Loucy (cell line): ENCODE data around the gene MANSC1.

ENCODE experiments used
- H2AFZ ChIP-seq: fragments of 200-600 bp; sonication (generic); 2 replicates; pipeline ENCODE4 v1.6.0; 2016; ENCODE audit warnings: antibody characterized with exemption, mild to moderate bottlenecking, low read length, moderate library complexity
- H3F3A ChIP-seq: fragments of 200-600 bp; 2 replicates; pipeline ENCODE4 v1.6.0; 2016; ENCODE audit warnings: antibody characterized with exemption, low read depth, mild to moderate bottlenecking
- H3K27me3 ChIP-seq: fragments of 200-600 bp; sonication (generic); 2 replicates; pipeline ENCODE4 v1.6.1; 2014; ENCODE audit warnings: low read length, mild to moderate bottlenecking; ENCODE audit not compliant: insufficient read depth, poor library complexity, severe bottlenecking
- H3K36me3 ChIP-seq: fragments of 200-600 bp; sonication (generic); 2 replicates; pipeline ENCODE4 v1.6.1; 2016; ENCODE audit warnings: low read length; ENCODE audit not compliant: insufficient read depth
- H3K4me1 ChIP-seq: fragments of 200-600 bp; sonication (generic); 2 replicates; pipeline ENCODE4 v1.5.1; 2014; ENCODE audit warnings: low read length, mild to moderate bottlenecking; ENCODE audit not compliant: insufficient read depth, poor library complexity, severe bottlenecking
- H3K4me2 ChIP-seq: fragments of 200-600 bp; sonication (generic); 2 replicates; pipeline ENCODE4 v1.6.0; 2014; ENCODE audit warnings: antibody characterized with exemption, low read length, low read depth, mild to moderate bottlenecking; ENCODE audit not compliant: poor library complexity, severe bottlenecking
- H3K4me3 ChIP-seq: fragments of 200-600 bp; sonication (generic); 2 replicates; pipeline ENCODE4 v1.5.1; 2014; ENCODE audit warnings: low read length, mild to moderate bottlenecking, mixed read lengths; ENCODE audit not compliant: poor library complexity, severe bottlenecking
- H3K79me2 ChIP-seq: fragments of 200-600 bp; sonication (generic); 2 replicates; pipeline ENCODE4 v1.6.1; 2014; ENCODE audit warnings: low read length; ENCODE audit not compliant: insufficient read depth
- H3K9ac ChIP-seq: fragments of 200-600 bp; sonication (generic); 2 replicates; pipeline ENCODE4 v1.6.0; 2014; ENCODE audit warnings: mild to moderate bottlenecking, low read depth, low read length, moderate library complexity; ENCODE audit not compliant: poor library complexity, severe bottlenecking
- H3K9me2 ChIP-seq: fragments of 200-600 bp; sonication (generic); replicated peaks from 2 replicates; pipeline ENCODE4 v1.6.1; 2016; ENCODE audit warnings: low read depth, low read length, mixed read lengths
- H3K9me3 ChIP-seq: fragments of 200-600 bp; sonication (generic); 2 replicates; pipeline ENCODE4 v1.6.1; 2014; ENCODE audit warnings: mild to moderate bottlenecking, antibody characterized with exemption, low read length, low read depth; ENCODE audit not compliant: insufficient read depth
- H4K20me1 ChIP-seq: fragments of 200-600 bp; sonication (generic); 2 replicates; pipeline ENCODE4 v1.6.0; 2014; ENCODE audit warnings: antibody characterized with exemption, low read length, mild to moderate bottlenecking; ENCODE audit not compliant: insufficient read depth, poor library complexity, severe bottlenecking
- EZH2phosphoT487 ChIP-seq: fragments of 200-600 bp; IDR thresholded peaks from 2 replicates; pipeline ENCODE4 v1.6.1; 2018; ENCODE audit warnings: antibody characterized with exemption, mild to moderate bottlenecking, moderate library complexity, borderline replicate concordance
- TF ChIP-seq, protein P1 (sequence below): fragments of 200-600 bp; sonication (generic); conservative IDR thresholded peaks from 2 replicates; pipeline ENCODE4 v1.5.1; 2014; ENCODE audit warnings: mild to moderate bottlenecking, antibody characterized with exemption, low read length

MANSC1 gene

GRCh38 chr12:12334367-12335040, 15.5 kb downstream of the MANSC1 start:
- peak overlapping the region; percentile 42 for H3K4me2 ChIP-seq
- no peaks in the 10 kb centered on the region for H3F3A ChIP-seq
- H3K9ac ChIP-seq, result no peak overlapping the region
- TF ChIP-seq, protein P1, sequence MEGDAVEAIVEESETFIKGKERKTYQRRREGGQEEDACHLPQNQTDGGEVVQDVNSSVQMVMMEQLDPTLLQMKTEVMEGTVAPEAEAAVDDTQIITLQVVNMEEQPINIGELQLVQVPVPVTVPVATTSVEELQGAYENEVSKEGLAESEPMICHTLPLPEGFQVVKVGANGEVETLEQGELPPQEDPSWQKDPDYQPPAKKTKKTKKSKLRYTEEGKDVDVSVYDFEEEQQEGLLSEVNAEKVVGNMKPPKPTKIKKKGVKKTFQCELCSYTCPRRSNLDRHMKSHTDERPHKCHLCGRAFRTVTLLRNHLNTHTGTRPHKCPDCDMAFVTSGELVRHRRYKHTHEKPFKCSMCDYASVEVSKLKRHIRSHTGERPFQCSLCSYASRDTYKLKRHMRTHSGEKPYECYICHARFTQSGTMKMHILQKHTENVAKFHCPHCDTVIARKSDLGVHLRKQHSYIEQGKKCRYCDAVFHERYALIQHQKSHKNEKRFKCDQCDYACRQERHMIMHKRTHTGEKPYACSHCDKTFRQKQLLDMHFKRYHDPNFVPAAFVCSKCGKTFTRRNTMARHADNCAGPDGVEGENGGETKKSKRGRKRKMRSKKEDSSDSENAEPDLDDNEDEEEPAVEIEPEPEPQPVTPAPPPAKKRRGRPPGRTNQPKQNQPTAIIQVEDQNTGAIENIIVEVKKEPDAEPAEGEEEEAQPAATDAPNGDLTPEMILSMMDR, result peak; percentile 68
- no peak for TF ChIP-seq EZH2phosphoT487
- H3K4me1 ChIP-seq, result no peaks in the 10 kb centered on the region
- no peaks in the 10 kb centered on the region for H3K9me2 ChIP-seq
- H2AFZ ChIP-seq, result peak overlapping the region; percentile 94
- H3K36me3 ChIP-seq, result no peaks in the 10 kb centered on the region
- H3K27me3 ChIP-seq, result no peaks in the 10 kb centered on the region
- H3K9me3 ChIP-seq, result no peaks in the 10 kb centered on the region
- no peaks in the 10 kb centered on the region for H4K20me1 ChIP-seq
- H3K79me2 ChIP-seq, result no peaks in the 10 kb centered on the region
- H3K4me3 ChIP-seq, result peak overlapping the region; percentile 29

DNA sequence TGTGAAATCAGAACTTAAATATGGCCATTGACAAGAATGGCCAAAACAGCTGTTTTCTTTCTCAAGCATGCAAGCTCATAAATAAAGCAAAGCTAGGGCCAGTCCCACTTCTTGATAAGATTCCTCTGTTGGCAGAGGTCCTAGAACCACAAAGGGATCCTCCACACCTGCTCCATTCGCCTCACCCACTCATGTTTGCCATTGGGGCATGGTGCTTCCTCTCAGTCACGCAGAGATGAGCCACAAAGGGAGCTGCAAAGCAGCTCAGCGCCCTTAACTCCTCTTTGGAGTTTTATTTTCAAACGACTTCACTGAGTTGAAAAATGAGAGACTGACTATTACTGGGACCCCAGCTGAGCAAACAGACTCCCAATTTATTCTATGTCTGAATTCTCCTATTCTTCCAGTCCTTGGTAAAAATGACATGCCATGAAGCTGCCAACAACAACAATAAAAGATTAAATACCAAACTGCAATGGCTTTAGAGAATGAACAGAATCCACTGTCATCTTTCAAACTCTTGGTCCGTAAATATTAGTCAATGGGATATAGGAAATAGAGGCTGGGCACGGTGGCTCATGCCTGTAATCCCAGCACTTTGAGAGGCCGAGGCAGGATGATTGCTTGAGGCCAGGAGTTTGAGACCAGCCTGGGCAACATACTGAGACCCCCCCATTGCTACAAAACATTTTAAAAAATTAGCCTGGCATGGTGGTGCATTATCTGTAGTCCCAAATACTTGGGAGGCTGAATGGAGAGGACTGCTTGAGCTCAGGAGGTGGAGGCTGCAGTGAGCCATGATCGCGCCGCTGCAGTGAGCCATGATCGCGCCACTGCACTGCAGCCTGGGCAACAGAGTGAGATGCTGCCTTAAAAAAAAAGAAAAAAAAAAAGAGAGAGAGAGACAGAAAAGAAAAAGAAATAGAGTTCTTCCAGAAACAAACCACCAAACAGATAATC, 16.4 kb downstream of the MANSC1 start:
- no peaks in the 10 kb centered on the region for H3K9me3 ChIP-seq
- H3K79me2 ChIP-seq, result no peaks in the 10 kb centered on the region
- no peaks in the 10 kb centered on the region for H4K20me1 ChIP-seq
- no peaks in the 10 kb centered on the region for H3K36me3 ChIP-seq
- no peak for TF ChIP-seq EZH2phosphoT487
- TF ChIP-seq, protein P1, result no peak
- H3K4me2 ChIP-seq, result peak overlapping the region; percentile 42
- no peaks in the 10 kb centered on the region for H3F3A ChIP-seq
- H3K27me3 ChIP-seq, result no peaks in the 10 kb centered on the region
- no peak overlapping the region for H3K9ac ChIP-seq
- no peaks in the 10 kb centered on the region for H3K9me2 ChIP-seq
- peak overlapping the region; percentile 29 for H3K4me3 ChIP-seq
- H2AFZ ChIP-seq, result peak overlapping the region; percentile 94
- no peaks in the 10 kb centered on the region for H3K4me1 ChIP-seq

DNA sequence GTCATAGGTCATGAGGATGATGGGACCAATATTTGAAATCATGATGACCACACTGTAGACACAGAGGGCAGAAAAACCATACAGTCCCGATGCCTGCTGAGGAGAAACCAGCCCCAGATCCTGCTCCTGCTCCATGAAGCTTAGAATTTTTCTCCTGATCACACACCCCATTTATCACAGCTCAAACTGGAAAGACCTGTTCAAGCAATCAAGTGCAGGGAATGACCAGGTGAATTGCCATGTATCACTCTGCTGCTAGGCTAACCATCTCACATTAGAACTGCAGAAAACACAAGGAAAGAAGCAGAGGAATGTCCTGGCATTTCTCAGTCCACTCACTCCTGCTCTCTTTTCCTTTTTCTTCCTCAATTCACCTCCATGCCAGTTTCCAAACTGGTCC, 18.1 kb downstream of the MANSC1 start:
- no peak overlapping the region for H3K4me2 ChIP-seq
- H3K9me2 ChIP-seq, result no peaks in the 10 kb centered on the region
- TF ChIP-seq EZH2phosphoT487, result no peak
- TF ChIP-seq, protein P1, result no peak

More for the DNA sequence above, 18.1 kb downstream of the MANSC1 start:
- Histone ChIP-seq H3K27me3 (no peaks in the 10 kb centered on the region), H4K20me1 (no peaks in the 10 kb centered on the region), H3K9me3 (no peaks in the 10 kb centered on the region), H2AFZ (no peak overlapping the region), H3F3A (no peaks in the 10 kb centered on the region), H3K36me3 (no peaks in the 10 kb centered on the region), H3K4me1 (no peaks in the 10 kb centered on the region), H3K4me3 (no peak overlapping the region), H3K79me2 (no peaks in the 10 kb centered on the region), H3K9ac (no peak overlapping the region)
